Spleen (tissue), 11 donors: ENCODE data around the gene CD48. TPM values are rescaled to one million over a fixed set of nuclear protein-coding genes. Genes with fewer than 3 reads are reported as not detected.

ENCODE experiments used
- DNase-seq: peaks from one replicate; pipeline ENCODE4 v3.0.0-alpha.2; 2020
- H3K27ac ChIP-seq, 8 donors: fragments of 200-600 bp; sonication (generic) in 7 of 8; 1 replicate in 4 of 8; 2 replicates in 4 of 8; pipeline versions ENCODE4 v1.5.0 to v1.8.0; 2016 to 2021; ENCODE audit warnings: inconsistent platforms in 4 of 8, mild to moderate bottlenecking in 4 of 8, moderate library complexity in 1 of 8
- H3K27me3 ChIP-seq, 7 donors: fragments of 200-600 bp; sonication (generic) in 6 of 7; replicated peaks in 1 of 7; 1 replicate in 4 of 7; 2 replicates in 3 of 7; pipeline versions ENCODE4 v1.5.0 to v1.8.0; 2016 to 2021; ENCODE audit warnings: inconsistent platforms in 3 of 7, mild to moderate bottlenecking in 1 of 7
- H3K36me3 ChIP-seq, 6 donors: fragments of 200-600 bp; sonication (generic) in 5 of 6; 1 replicate in 4 of 6; 2 replicates in 2 of 6; pipeline versions ENCODE4 v1.5.0 to v1.8.0; 2016 to 2021; ENCODE audit warnings: inconsistent platforms in 2 of 6
- H3K4me1 ChIP-seq, 6 donors: fragments of 200-600 bp; sonication (generic) in 5 of 6; 1 replicate in 3 of 6; 2 replicates in 3 of 6; pipeline versions ENCODE4 v1.5.0 to v1.8.0; 2016 to 2021; ENCODE audit warnings: inconsistent platforms in 3 of 6
- H3K4me3 ChIP-seq, 8 donors: fragments of 200-600 bp; sonication (generic) in 7 of 8; 1 replicate in 4 of 8; 2 replicates in 4 of 8; pipeline versions ENCODE4 v1.5.0 to v1.8.0; 2016 to 2021; ENCODE audit warnings: inconsistent platforms in 4 of 8, mild to moderate bottlenecking in 4 of 8, moderate library complexity in 2 of 8
- H3K9me3 ChIP-seq, 8 donors: fragments of 200-600 bp; sonication (generic) in 7 of 8; 1 replicate in 4 of 8; 2 replicates in 4 of 8; pipeline versions ENCODE4 v1.5.0 to v1.8.0; 2016 to 2021; ENCODE audit warnings: inconsistent platforms in 4 of 8
- POLR2A ChIP-seq, 3 donors: fragments of 450-650 bp; IDR thresholded peaks; one replicate each; pipeline ENCODE4 v1.5.1; 2017; ENCODE audit warnings: antibody characterized with exemption in 3 of 3, mild to moderate bottlenecking in 1 of 3
- POLR2AphosphoS5 ChIP-seq, 3 donors: sonication (generic); formaldehyde crosslinking; IDR thresholded peaks; one replicate each; pipeline ENCODE4 v1.5.1; 2017; ENCODE audit warnings: antibody characterized with exemption in 3 of 3
- WGBS, 5 donors: extraction: QIAGEN DNeasy Blood & Tissue Kit in 3 of 5; methylation state at CpG; one replicate each; pipeline versions ENCODE4 v1.1.5 to v1.1.7; 2013 to 2018; 5-methylcytosine and 5-hydroxymethylcytosine counted together
- intact Hi-C: fragments of 100-400 bp; cut with DNase I; formaldehyde crosslinking; loops from one replicate; pipeline ENCODE4 v1.15.0; 2023; ENCODE audit warnings: low total_unique reads
- polyA plus RNA-seq, 3 donors: library from polyadenylated mRNA; stranded (reverse); fragments of 200-250 nt; gene quantifications; one replicate each; pipeline ENCODE4 v1.2.1, GENCODE V29; 2013
- total RNA-seq, 7 donors: library from RNA; depleted of rRNA in 3 of 7; stranded (reverse); fragments of >200 nt in 3 of 7; fragmentation: NEBNext Ultra II Directional in 4 of 7; extraction: Animal tissue kit (Norgen Biotek cat#: 25700) in 4 of 7; gene quantifications; one replicate each; pipeline versions ENCODE4 v1.1.0 to v1.2.1, GENCODE V29; 2016 to 2021
- TF ChIP-seq, protein P1 (sequence below), 11 experiments: fragments of 200-600 bp in 7 of 11; fragments of 450-650 bp in 4 of 11; sonication (generic) in 4 of 11; IDR thresholded peaks in 8 of 11; conservative IDR thresholded peaks in 3 of 11; 1 replicate in 7 of 11; 2 replicates in 4 of 11; pipeline versions ENCODE4 v1.4.0 to v1.8.0; 2016 to 2021; ENCODE audit warnings: antibody characterized with exemption in 11 of 11, inconsistent platforms in 4 of 11, mild to moderate bottlenecking in 1 of 11
- donor health status: healthy with polysubstance abuse.
- donor health status: DM: no; HTN: no; CAD: no; lungs with moderate emphysema.
- donor health status: DM: no; HTN: no; CAD: no.
- donor health status: Bipolar disorder and iron deficiency.
- donor health status: healthy.
- donor health status: DM: no; HTN: no; CAD: no.
- donor health status: DM: yes; HTN: yes; CAD: no.

CD48 gene
- total and polyA plus RNA-seq, 10 donors = 150 to 510 (median 248) TPM

DNA sequence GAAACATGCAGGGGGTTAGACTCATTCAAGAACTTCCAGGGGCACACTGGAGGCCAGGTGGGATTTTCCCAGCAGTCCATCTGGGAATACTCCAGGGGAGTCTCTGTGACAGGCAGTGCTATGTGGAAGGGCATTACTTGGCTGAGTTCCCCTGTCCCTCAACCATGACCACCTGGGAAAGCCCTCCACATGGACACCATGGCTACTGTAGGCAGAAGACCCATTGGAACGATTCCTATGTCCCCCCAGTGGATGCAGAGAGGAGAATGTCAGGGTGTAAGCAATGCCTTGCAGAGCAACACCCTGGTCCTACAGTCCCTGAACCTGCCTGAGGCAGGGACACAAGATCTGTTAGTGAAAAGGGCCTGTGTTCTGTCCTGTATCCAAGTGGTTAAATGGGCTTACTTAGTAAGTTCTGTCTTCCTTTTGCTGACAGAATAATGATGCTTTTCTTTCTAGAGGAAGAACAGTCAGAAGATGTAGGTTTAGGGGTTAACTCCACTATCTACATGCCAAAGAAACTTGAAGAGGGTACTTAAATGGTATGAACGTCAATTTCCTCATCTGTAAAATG, 78.2 kb downstream of the CD48 start:
- TF ChIP-seq POLR2AphosphoS5 (IDR thresholded peaks at IDR 0.05) (no peak), POLR2A (IDR thresholded peaks at IDR 0.05) (no peak)
- TF ChIP-seq, protein P1, sequence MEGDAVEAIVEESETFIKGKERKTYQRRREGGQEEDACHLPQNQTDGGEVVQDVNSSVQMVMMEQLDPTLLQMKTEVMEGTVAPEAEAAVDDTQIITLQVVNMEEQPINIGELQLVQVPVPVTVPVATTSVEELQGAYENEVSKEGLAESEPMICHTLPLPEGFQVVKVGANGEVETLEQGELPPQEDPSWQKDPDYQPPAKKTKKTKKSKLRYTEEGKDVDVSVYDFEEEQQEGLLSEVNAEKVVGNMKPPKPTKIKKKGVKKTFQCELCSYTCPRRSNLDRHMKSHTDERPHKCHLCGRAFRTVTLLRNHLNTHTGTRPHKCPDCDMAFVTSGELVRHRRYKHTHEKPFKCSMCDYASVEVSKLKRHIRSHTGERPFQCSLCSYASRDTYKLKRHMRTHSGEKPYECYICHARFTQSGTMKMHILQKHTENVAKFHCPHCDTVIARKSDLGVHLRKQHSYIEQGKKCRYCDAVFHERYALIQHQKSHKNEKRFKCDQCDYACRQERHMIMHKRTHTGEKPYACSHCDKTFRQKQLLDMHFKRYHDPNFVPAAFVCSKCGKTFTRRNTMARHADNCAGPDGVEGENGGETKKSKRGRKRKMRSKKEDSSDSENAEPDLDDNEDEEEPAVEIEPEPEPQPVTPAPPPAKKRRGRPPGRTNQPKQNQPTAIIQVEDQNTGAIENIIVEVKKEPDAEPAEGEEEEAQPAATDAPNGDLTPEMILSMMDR (IDR thresholded peaks at IDR 0.05 in 8 of 11, conservative IDR thresholded peaks at IDR 0.05 in 3 of 11) = no peak
- intact Hi-C loops = no loop called here

GRCh38 chr1:160631983-160632625, 79.5 kb downstream of the CD48 start:
- intact Hi-C loops = no loop called here
- 73 to 84% (median 79%) methylated on average over 6 of the region's 6 CpGs for WGBS, 5 donors
- Histone ChIP-seq H3K27me3 (no peaks in the 10 kb centered on the region), H3K36me3 (peaks cover 0 to 29% (median 0%) of the 10 kb centered on the region in 6 donors), H3K9me3 (no peaks in the 10 kb centered on the region), H3K4me1 (peaks cover 30 to 98% (median 72%) of the 10 kb centered on the region in 6 donors), H3K27ac (peak overlapping the region in 6 of 8 donors; percentile 23 to 79 (median 40)), H3K4me3 (no peak overlapping the region)
- TF ChIP-seq POLR2AphosphoS5 (IDR thresholded peaks at IDR 0.05) (no peak), POLR2A (IDR thresholded peaks at IDR 0.05) (no peak)
- TF ChIP-seq, protein P1 (IDR thresholded peaks at IDR 0.05 in 8 of 11, conservative IDR thresholded peaks at IDR 0.05 in 3 of 11) = no peak
- DNase-seq = no peak

More for the DNA sequence above, 78.2 kb downstream of the CD48 start:
- Histone ChIP-seq H3K27ac (peak overlapping the region in 4 of 8 donors; percentile 14 to 79 (median 62)), H3K4me1 (peaks cover 39 to 98% (median 75%) of the 10 kb centered on the region in 6 donors), H3K9me3 (no peaks in the 10 kb centered on the region), H3K27me3 (no peaks in the 10 kb centered on the region), H3K4me3 (no peak overlapping the region), H3K36me3 (peaks cover 0 to 33% (median 0%) of the 10 kb centered on the region in 6 donors)
- DNase-seq = no peak
- 62 to 72% (median 66%) methylated on average over 2 of the region's 2 CpGs for WGBS, 5 donors

GRCh38 chr1:160630523-160631451, 80.8 kb downstream of the CD48 start:
- TF ChIP-seq POLR2A (IDR thresholded peaks at IDR 0.05) (no peak), POLR2AphosphoS5 (IDR thresholded peaks at IDR 0.05) (no peak)
- TF ChIP-seq, protein P1 (IDR thresholded peaks at IDR 0.05 in 8 of 11, conservative IDR thresholded peaks at IDR 0.05 in 3 of 11) = no peak
- H3K9me3 ChIP-seq = no peaks in the 10 kb centered on the region
- peaks cover 0 to 16% (median 0%) of the 10 kb centered on the region in 6 donors for H3K36me3 ChIP-seq
- peak overlapping the region in 6 of 8 donors; percentile 52 to 79 (median 73) for H3K27ac ChIP-seq
- intact Hi-C loops = no loop called here
- no peak for DNase-seq
- 75 to 83% (median 78%) methylated on average over 9 of the region's 9 CpGs for WGBS, 5 donors
- no peak overlapping the region for H3K4me3 ChIP-seq
- H3K27me3 ChIP-seq = no peaks in the 10 kb centered on the region
- H3K4me1 ChIP-seq = peaks cover 35 to 98% (median 76%) of the 10 kb centered on the region in 6 donors
